Activated CD4-positive, alpha-beta T cell treated with anti-CD3 and anti-CD28 coated beads for 36 hours (primary cell): ENCODE results near the gene COL21A1. TPM values are rescaled to one million over a fixed set of nuclear protein-coding genes. Genes with fewer than 3 reads are reported as not detected.
"Not testable (repeated sequence)": the region's sequence is repeated elsewhere in the genome, so short reads cannot be mapped to it uniquely, and the experiment has no call there.

ENCODE experiments used
- ATAC-seq: fragments of 200-7000 bp; cut with Tn5 transposase; one replicate; pipeline ENCODE4 v1.10.0; 2021; ENCODE audit warnings: mild to moderate bottlenecking, moderate library complexity
- CTCF ChIA-PET: fragments of 350-600 bp; sonication (Branson Sonifier 250); formaldehyde crosslinking; loops from one replicate; lab custom pipeline; 2021; ENCODE audit warnings: antibody characterized with exemption; lab: Charles Lee
- POLR2A ChIA-PET: fragments of 350-600 bp; sonication (Branson Sonifier 250); formaldehyde crosslinking; loops from one replicate; lab custom pipeline; 2021; ENCODE audit warnings: antibody characterized with exemption, inconsistent platforms; lab: Charles Lee
- DNase-seq: peaks from one replicate; pipeline ENCODE4 v3.0.0-alpha.2; 2020
- H3K27ac Mint-ChIP-seq: one replicate; pipeline ENCODE4 v1.8.0; 2021; ENCODE audit warnings: mixed read lengths
- H3K27me3 Mint-ChIP-seq: one replicate; pipeline ENCODE4 v1.8.0; 2021; ENCODE audit warnings: mixed read lengths
- H3K36me3 Mint-ChIP-seq: one replicate; pipeline ENCODE4 v1.8.0; 2021; ENCODE audit warnings: low read depth, mixed read lengths
- H3K4me1 Mint-ChIP-seq: one replicate; pipeline ENCODE4 v1.8.0; 2021; ENCODE audit warnings: mixed read lengths
- H3K4me3 Mint-ChIP-seq: one replicate; pipeline ENCODE4 v1.8.0; 2021; ENCODE audit warnings: mild to moderate bottlenecking, moderate library complexity, mixed read lengths
- H3K9me3 Mint-ChIP-seq: one replicate; pipeline ENCODE4 v1.8.0; 2021; ENCODE audit warnings: low read depth, mixed read lengths
- intact Hi-C, 2 experiments: fragments of 100-400 bp; cut with DNase I in 1 of 2; cut with micrococcal nuclease in 1 of 2; formaldehyde crosslinking; loops; one replicate each; pipeline versions ENCODE4 v1.14.2 to v1.15.1; 2022 to 2024; cut with DNase I, micrococcal nuclease
- total RNA-seq, 2 experiments: library from RNA; stranded (reverse); gene quantifications; one replicate each; pipeline ENCODE4 v1.2.3, GENCODE V29; 2021

COL21A1 gene
- total RNA-seq, 2 experiments from 2014 or later = not detected

GRCh38 chr6:56021943-56022342, 225.4 kb downstream of the COL21A1 start:
- Mint-ChIP-seq H3K27ac (no peak overlapping the region), H3K27me3 (no peaks in the 10 kb centered on the region), H3K36me3 (no peaks in the 10 kb centered on the region), H3K4me1 (no peaks in the 10 kb centered on the region), H3K4me3 (no peak overlapping the region), H3K9me3 (peaks cover 2% of the 10 kb centered on the region)
- DNase-seq (no peak), ATAC-seq (no peak)
- POLR2A ChIA-PET = no interaction called here
- CTCF ChIA-PET = no interaction called here
- intact Hi-C loops = no loop called here

DNA sequence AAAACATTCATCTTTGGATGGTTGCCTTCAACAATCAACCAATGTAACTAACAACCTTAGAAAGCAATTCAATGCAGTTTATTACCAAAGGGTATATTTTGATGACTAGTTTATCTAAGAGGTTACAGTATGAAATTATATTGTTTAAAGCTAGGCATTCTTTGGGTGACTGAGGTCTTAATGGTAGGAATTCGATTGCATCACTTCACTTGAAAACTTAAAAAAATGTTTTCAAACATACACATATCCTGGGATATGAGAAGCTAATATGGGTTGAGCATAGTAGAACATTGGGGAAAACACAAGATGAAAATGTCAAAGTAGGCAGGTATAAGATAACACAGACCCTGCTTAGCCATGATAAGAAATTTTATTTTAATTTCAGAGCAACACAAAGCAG, 227.4 kb downstream of the COL21A1 start:
- ATAC-seq (no peak), DNase-seq (no peak)
- Mint-ChIP-seq H3K27me3 (no peaks in the 10 kb centered on the region), H3K27ac (no peak overlapping the region), H3K4me1 (no peaks in the 10 kb centered on the region), H3K9me3 (peaks cover 6% of the 10 kb centered on the region), H3K4me3 (no peak overlapping the region), H3K36me3 (no peaks in the 10 kb centered on the region)
- intact Hi-C loops = no loop called here
- ChIA-PET POLR2A (no interaction called here), CTCF (no interaction called here)

GRCh38 chr6:56017198-56017597, 230.2 kb downstream of the COL21A1 start:
- ChIA-PET CTCF (interaction anchor here (0.6 kb wide), 1 partner anchor 139 kb away, joined by 3 read pairs; no protein-coding TSS in a partner anchor), POLR2A (no interaction called here)
- intact Hi-C loops = no loop called here
- no peaks in the 10 kb centered on the region for H3K27me3 Mint-ChIP-seq
- no peak for ATAC-seq
- H3K36me3 Mint-ChIP-seq = no peaks in the 10 kb centered on the region
- no peak for DNase-seq
- no peak overlapping the region for H3K27ac Mint-ChIP-seq
- H3K9me3 Mint-ChIP-seq = peaks cover 5% of the 10 kb centered on the region
- H3K4me1 Mint-ChIP-seq = no peaks in the 10 kb centered on the region
- H3K4me3 Mint-ChIP-seq = no peak overlapping the region

GRCh38 chr6:56014039-56014438, 233.3 kb downstream of the COL21A1 start:
- DNase-seq, H3K9me3 Mint-ChIP-seq, H3K36me3 Mint-ChIP-seq, intact Hi-C loops, H3K27ac Mint-ChIP-seq, POLR2A ChIA-PET, H3K4me1 Mint-ChIP-seq, H3K27me3 Mint-ChIP-seq, CTCF ChIA-PET, ATAC-seq, H3K4me3 Mint-ChIP-seq: not testable (repeated sequence)

GRCh38 chr6:56009636-56010035, 237.7 kb downstream of the COL21A1 start:
- H3K4me3 Mint-ChIP-seq = no peak overlapping the region
- H3K27ac Mint-ChIP-seq = no peak overlapping the region
- no peaks in the 10 kb centered on the region for H3K27me3 Mint-ChIP-seq
- peaks cover 5% of the 10 kb centered on the region for H3K9me3 Mint-ChIP-seq
- no peaks in the 10 kb centered on the region for H3K36me3 Mint-ChIP-seq
- ChIA-PET POLR2A (no interaction called here), CTCF (no interaction called here)
- ATAC-seq (no peak), DNase-seq (no peak)
- intact Hi-C loops = no loop called here
- H3K4me1 Mint-ChIP-seq = no peaks in the 10 kb centered on the region
